Esophagus squamous epithelium (tissue), 4 donors: ENCODE measurements around the gene SSR4.

Experiments
- POLR2A ChIP-seq, 4 donors: fragments of 450-650 bp; IDR thresholded peaks; one replicate each; pipeline ENCODE4 v1.6.1; 2017; ENCODE audit warnings: antibody characterized with exemption in 4 of 4, mild to moderate bottlenecking in 4 of 4, moderate library complexity in 3 of 4
- TF ChIP-seq, protein P1 (sequence below), 6 experiments: fragments of 450-650 bp in 4 of 6; fragments of 200-600 bp in 2 of 6; sonication (generic) in 2 of 6; IDR thresholded peaks; one replicate each; pipeline ENCODE4 v1.5.1; 2016 to 2019; ENCODE audit warnings: antibody characterized with exemption in 6 of 6, mild to moderate bottlenecking in 4 of 6, moderate library complexity in 4 of 6

DNA sequence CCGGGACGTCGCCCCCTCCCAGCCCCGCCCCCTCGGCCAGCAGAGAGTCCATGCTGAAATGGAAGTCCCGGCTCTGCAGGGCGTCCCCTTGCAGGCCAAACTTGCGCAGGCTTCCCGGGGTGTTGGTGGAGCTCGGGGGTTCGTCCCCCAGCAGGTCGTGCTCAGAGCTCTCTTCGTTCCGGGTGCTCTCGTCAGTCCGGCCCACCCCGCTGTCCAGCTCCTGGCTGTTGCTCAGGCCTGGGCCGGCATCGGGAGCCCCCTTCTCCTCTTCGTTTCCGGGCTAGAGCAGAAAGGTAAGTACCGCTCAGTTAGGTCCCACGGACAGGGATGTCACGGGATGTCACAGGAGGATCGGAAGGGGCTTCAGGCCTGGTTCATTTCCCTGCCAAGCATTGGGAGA is 10.2 kb downstream of the SSR4 start:
- TF ChIP-seq, protein P1, sequence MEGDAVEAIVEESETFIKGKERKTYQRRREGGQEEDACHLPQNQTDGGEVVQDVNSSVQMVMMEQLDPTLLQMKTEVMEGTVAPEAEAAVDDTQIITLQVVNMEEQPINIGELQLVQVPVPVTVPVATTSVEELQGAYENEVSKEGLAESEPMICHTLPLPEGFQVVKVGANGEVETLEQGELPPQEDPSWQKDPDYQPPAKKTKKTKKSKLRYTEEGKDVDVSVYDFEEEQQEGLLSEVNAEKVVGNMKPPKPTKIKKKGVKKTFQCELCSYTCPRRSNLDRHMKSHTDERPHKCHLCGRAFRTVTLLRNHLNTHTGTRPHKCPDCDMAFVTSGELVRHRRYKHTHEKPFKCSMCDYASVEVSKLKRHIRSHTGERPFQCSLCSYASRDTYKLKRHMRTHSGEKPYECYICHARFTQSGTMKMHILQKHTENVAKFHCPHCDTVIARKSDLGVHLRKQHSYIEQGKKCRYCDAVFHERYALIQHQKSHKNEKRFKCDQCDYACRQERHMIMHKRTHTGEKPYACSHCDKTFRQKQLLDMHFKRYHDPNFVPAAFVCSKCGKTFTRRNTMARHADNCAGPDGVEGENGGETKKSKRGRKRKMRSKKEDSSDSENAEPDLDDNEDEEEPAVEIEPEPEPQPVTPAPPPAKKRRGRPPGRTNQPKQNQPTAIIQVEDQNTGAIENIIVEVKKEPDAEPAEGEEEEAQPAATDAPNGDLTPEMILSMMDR (IDR thresholded peaks at IDR 0.05), result no peak
- TF ChIP-seq POLR2A (IDR thresholded peaks at IDR 0.05), result no peak
